Measurements from ENCODE around the gene FBXL3.

Gene FBXL3

DNA sequence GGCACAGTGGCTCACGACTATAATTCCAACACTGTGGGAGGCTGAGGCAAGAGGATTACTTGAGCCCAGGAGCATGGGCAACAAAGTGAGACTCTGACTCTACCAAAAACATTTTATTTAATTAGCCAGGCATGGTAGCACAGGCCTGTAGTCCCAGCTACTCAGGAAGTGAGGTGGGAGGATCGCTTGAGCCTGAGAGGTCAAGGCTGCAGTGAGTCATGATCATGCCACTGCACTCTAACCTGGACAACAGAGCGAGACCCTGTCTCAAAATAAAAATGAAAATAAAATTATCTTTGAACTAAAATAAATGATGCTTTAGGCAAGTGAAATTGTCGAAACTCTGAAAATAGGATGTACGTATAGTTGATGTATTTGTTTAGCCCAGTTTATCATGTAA, 43.3 kb downstream of the FBXL3 start:
- TF ChIP-seq Cebpa-rat (IDR thresholded peaks at IDR 0.05) = no peak
- no peaks in the 10 kb centered on the region for H3K9me3 ChIP-seq (replicated peaks in 1 of 11)

DNA sequence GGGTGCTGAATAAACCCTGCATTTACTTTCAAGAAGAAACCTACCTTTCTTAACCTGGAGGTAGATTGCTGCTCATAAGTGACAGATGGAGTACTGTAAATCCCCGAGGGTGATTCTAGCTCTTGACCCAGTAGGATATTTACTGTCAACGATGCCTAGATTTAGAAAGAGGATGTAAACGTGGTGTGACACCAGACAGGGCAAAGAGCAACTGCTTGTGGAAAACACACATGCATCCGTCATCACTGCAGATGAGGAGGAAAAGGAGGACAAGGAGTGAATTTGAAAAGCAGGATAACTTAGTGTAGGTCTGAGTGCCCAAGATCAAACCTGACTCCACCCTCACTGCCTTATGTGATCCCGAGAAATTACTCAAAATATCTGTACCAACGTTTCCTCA, 44.9 kb downstream of the FBXL3 start:
- H3K27ac ChIP-seq = no peak overlapping the region
- peaks cover 0 to 10% (median 4%) of the 10 kb centered on the region in 10 experiments; a peak in 8 of 20 replicates for H3K4me1 ChIP-seq
- peak overlapping the region in 3 of 11 experiments; percentile 5 to 24 (median 8); a peak in 5 of 22 replicates for H3K4me2 ChIP-seq
- no peaks in the 10 kb centered on the region for H3K27me3 ChIP-seq
- no peak for TF ChIP-seq Cebpa-rat (IDR thresholded peaks at IDR 0.05)
- H3K9ac ChIP-seq = no peak overlapping the region
- H3K36me3 ChIP-seq = no peaks in the 10 kb centered on the region
- no peaks in the 10 kb centered on the region for H3K9me3 ChIP-seq (replicated peaks in 1 of 11)
- H4K20me1 ChIP-seq = no peaks in the 10 kb centered on the region
- H3K4me3 ChIP-seq = no peak overlapping the region

More for the DNA sequence above, 43.3 kb downstream of the FBXL3 start:
- no peak overlapping the region for H3K27ac ChIP-seq
- H3K4me1 ChIP-seq = peaks cover 0 to 10% (median 4%) of the 10 kb centered on the region in 10 experiments; a peak in 8 of 20 replicates
- no peak overlapping the region for H3K4me2 ChIP-seq
- H3K36me3 ChIP-seq = no peaks in the 10 kb centered on the region
- H3K9ac ChIP-seq = no peak overlapping the region
- no peaks in the 10 kb centered on the region for H4K20me1 ChIP-seq
- H3K27me3 ChIP-seq = no peaks in the 10 kb centered on the region
- no peak overlapping the region for H3K4me3 ChIP-seq

DNA sequence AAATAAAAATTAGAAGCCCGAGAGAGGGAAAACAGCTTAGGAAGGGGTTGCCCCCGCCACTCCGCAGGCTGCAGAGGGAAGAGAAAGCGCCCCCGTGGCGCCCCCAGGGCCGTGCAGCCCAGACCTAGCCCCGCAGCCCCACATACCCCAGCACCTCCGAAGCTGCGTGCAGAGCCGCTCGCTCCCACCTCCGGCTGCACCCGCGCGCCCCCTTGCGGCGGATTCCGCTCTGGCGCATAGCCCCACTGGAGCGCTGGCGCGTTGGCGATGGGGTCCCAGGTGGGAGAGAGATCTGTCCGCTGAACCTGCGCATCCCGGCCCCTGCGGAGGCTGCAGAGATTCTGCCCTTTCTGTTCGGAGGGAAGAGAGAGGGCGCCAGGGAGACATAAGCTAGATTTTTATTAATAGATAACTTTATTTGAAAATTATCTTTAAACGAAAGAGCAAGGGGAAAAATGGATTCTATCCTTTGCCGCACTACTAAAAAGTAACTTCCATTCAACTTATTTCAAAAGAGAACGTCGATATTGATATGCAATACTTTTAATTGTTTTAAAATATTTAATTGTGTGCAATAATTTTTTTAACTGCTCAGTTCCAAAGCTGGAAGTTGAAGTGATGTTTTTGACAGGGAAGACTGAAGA, 46.8 kb downstream of the FBXL3 start:
- H3K4me1 ChIP-seq = peaks cover 0 to 10% (median 4%) of the 10 kb centered on the region in 10 experiments; a peak in 8 of 20 replicates
- peak overlapping the region in 6 of 11 experiments; percentile 27 to 59 (median 36); a peak in 9 of 22 replicates for H3K4me2 ChIP-seq
- TF ChIP-seq Cebpa-rat (IDR thresholded peaks at IDR 0.05) = no peak
- H3K4me3 ChIP-seq = no peak overlapping the region
- H3K36me3 ChIP-seq = no peaks in the 10 kb centered on the region
- H3K27ac ChIP-seq = no peak overlapping the region
- no peaks in the 10 kb centered on the region for H3K9me3 ChIP-seq (replicated peaks in 1 of 11)
- H3K9ac ChIP-seq = no peak overlapping the region
- no peaks in the 10 kb centered on the region for H3K27me3 ChIP-seq
- H4K20me1 ChIP-seq = no peaks in the 10 kb centered on the region

DNA sequence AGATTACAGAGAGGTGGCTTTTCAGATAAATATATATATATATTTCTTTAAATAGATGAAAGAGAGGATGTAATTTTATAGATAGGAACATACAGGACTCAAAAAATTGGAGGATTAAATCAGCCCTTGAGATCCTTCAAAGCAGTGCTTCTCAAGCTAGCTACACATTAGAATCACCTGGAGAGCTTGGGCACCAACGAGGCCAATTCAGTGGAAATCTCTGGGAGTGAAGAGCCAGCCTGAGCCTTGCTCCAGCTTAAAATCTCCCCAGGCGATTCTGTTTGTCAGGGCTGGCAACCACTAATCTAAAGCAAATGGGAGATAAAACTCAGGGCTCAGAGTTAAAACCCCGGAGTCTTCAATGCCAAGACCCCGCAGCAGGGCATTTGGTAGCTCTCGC, 50.0 kb downstream of the FBXL3 start:
- no peak overlapping the region for H3K9ac ChIP-seq
- H3K36me3 ChIP-seq = no peaks in the 10 kb centered on the region
- no peak for TF ChIP-seq Cebpa-rat (IDR thresholded peaks at IDR 0.05)
- H3K27me3 ChIP-seq = no peaks in the 10 kb centered on the region
- H3K4me3 ChIP-seq = no peak overlapping the region
- peaks cover 0 to 12% (median 1%) of the 10 kb centered on the region in 10 experiments; a peak in 8 of 20 replicates for H3K4me1 ChIP-seq
- no peaks in the 10 kb centered on the region for H3K9me3 ChIP-seq (replicated peaks in 1 of 11)
- no peak overlapping the region for H3K27ac ChIP-seq
- no peak overlapping the region for H3K4me2 ChIP-seq
- H4K20me1 ChIP-seq = no peaks in the 10 kb centered on the region

DNA sequence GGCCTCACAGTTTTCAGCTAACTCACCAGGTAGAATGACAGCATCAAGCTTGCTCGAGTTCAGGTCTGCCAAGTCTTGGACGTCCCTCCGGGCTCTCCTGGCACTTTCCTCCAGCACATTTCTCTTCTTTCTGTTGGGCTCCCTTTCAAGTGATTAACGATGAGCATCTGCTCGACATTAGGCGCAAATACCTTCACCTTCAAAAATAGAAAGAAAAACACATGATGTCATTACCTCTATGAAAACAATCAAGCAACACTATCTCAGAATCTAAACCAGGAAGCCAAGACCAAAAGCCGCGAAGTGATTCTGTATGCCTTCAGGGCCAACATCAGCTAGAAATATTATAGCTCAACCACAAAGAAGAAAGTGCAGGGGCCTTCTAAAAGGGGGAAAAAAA, 50.5 kb downstream of the FBXL3 start:
- Histone ChIP-seq H4K20me1 (no peaks in the 10 kb centered on the region), H3K4me2 (no peak overlapping the region), H3K4me1 (peaks cover 0 to 12% (median 0%) of the 10 kb centered on the region in 10 experiments; a peak in 4 of 20 replicates), H3K9ac (no peak overlapping the region), H3K27me3 (no peaks in the 10 kb centered on the region), H3K27ac (no peak overlapping the region), H3K36me3 (no peaks in the 10 kb centered on the region), H3K4me3 (no peak overlapping the region), H3K9me3 (replicated peaks in 1 of 11) (no peaks in the 10 kb centered on the region)
- TF ChIP-seq Cebpa-rat (IDR thresholded peaks at IDR 0.05) = no peak

DNA sequence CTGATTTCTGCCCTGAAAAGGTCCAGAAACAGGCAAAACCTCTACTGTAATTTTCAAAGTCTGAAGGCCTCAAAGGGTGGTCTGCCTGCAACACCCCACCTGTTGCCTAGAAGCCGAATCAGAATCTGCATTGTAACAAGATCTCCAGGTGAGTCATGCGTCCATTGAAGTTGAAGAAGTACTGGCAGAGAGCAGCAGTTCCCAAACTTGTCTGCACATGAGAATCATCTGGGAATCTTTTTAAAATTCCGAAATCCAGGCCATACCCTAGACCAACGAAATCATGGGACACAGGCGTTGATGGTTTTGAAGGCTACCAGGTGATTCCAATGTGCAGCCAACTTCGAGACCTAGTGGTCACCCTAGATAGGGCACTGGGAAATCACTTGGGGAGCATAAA, 51.1 kb downstream of the FBXL3 start:
- H3K4me2 ChIP-seq = no peak overlapping the region
- no peaks in the 10 kb centered on the region for H4K20me1 ChIP-seq
- TF ChIP-seq Cebpa-rat (IDR thresholded peaks at IDR 0.05) = no peak
- H3K4me1 ChIP-seq = peaks cover 0 to 12% (median 0%) of the 10 kb centered on the region in 10 experiments; a peak in 4 of 20 replicates
- no peaks in the 10 kb centered on the region for H3K9me3 ChIP-seq (replicated peaks in 1 of 11)
- H3K36me3 ChIP-seq = no peaks in the 10 kb centered on the region
- H3K27me3 ChIP-seq = no peaks in the 10 kb centered on the region
- no peak overlapping the region for H3K4me3 ChIP-seq
- no peak overlapping the region for H3K27ac ChIP-seq
- H3K9ac ChIP-seq = no peak overlapping the region

DNA sequence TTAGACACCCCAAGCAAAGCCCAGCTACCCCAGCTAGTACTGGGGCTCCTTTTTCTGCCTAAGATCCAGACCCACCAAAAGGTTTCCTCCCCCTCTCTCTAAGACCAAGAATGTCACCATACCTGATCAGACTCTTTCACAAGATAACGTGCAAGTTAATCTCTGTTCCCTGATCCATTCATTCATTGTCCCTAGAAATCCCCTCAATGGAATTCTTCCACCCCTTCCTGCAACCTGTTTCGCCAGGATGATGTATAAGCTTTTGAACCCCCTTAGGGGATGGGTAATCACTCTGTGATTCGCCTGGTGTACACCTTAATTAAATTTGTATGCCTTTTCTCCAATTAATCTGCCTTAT, 52.4 kb downstream of the FBXL3 start:
- no peaks in the 10 kb centered on the region for H3K27me3 ChIP-seq
- no peak overlapping the region for H3K27ac ChIP-seq
- no peak overlapping the region for H3K4me2 ChIP-seq
- H3K36me3 ChIP-seq = no peaks in the 10 kb centered on the region
- peaks cover 0 to 12% (median 0%) of the 10 kb centered on the region in 10 experiments; a peak in 4 of 20 replicates for H3K4me1 ChIP-seq
- TF ChIP-seq Cebpa-rat (IDR thresholded peaks at IDR 0.05) = no peak
- H3K4me3 ChIP-seq = no peak overlapping the region
- no peaks in the 10 kb centered on the region for H3K9me3 ChIP-seq (replicated peaks in 1 of 11)
- no peak overlapping the region for H3K9ac ChIP-seq
- H4K20me1 ChIP-seq = no peaks in the 10 kb centered on the region

DNA sequence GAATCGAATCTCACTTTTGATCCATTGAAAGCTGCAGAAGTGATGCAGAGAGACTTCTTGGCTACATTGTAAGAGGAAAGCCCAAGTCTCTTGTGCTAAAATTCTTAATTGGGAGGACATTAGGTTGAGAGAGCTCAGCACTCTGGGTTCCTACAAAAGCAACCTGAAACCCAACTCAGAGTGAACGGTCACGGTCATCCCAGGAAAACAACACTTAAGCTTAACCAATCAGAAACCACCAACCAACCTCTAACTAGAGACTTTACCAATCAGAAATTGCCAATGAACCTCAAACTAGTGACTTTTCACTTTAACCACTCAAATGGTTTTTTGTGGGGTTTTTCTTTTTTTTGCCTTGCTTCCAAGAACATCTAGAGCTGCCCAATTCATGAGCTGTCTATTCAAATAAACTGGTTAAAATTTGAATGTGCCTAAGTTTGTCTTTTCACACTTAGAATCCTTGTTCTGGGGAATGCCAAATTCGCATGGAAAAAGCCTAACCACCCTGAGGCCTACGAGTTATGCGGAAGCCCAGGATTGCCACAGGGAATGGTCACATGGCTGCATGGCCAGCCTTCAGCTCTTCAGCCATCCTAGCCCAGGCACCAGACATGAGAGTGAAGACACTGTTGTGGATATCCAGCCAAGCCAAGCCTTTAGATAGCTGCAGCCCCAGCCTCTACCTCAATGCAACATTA, 52.9 kb downstream of the FBXL3 start:
- no peak for TF ChIP-seq Cebpa-rat (IDR thresholded peaks at IDR 0.05)
- H3K4me3 ChIP-seq = no peak overlapping the region
- no peak overlapping the region for H3K9ac ChIP-seq
- H3K27me3 ChIP-seq = no peaks in the 10 kb centered on the region
- H4K20me1 ChIP-seq = no peaks in the 10 kb centered on the region
- peaks cover 0 to 12% (median 0%) of the 10 kb centered on the region in 10 experiments; a peak in 4 of 20 replicates for H3K4me1 ChIP-seq
- no peak overlapping the region for H3K27ac ChIP-seq
- no peaks in the 10 kb centered on the region for H3K9me3 ChIP-seq (replicated peaks in 1 of 11)
- no peak overlapping the region for H3K4me2 ChIP-seq
- no peaks in the 10 kb centered on the region for H3K36me3 ChIP-seq

DNA sequence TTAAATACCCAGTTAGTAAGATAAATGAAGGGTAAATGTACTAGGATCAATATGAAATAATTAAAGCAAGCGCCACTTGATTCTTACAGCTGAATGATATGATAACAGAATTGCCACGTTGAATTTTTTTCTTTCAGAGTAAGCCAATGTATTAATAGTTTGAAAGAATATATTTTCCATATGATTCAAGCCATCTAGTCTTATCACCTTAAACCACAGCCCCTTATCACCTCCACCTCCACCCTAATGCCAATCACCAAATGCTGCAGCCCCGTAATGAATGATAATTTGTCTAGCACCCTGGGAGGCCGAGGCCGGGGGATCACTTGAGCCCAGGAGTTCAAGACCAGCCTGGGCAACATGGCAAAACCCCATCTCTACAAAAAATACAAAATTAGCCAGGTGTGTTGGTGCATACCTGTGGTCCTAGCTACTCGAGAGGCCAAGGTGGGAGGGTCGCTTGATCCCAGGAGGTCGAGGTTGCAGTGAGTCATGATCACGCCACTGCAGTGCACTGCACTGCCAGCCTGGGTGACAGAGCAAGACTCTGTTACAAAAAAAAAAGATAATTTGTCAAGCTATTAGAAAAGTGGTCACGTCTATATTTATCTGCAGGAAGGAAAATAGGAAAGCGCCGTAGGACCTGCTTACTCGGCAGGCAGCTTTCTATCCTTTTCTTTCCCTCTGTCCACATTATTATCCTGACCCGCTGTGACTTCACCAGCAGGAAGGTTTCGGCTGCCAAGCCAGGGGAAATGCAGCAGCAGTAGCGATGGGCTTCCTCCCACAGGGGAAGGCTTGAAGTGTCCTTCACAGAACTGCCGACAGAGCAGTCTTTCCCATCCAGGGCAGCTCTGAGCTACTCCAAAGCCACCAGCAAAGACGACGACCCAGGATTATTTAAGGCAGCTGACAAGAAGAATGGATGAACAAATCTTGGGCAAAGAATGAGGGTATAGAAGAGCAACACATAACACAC, 54.8 kb downstream of the FBXL3 start:
- H3K4me2 ChIP-seq = peak overlapping the region in 3 of 11 experiments; percentile 0 to 59 (median 53); a peak in 4 of 22 replicates
- no peak overlapping the region for H3K27ac ChIP-seq
- H4K20me1 ChIP-seq = no peaks in the 10 kb centered on the region
- H3K9ac ChIP-seq = peak overlapping the region in 1 of 11 experiments; percentile 32; a peak in 2 of 22 replicates
- no peak for TF ChIP-seq Cebpa-rat (IDR thresholded peaks at IDR 0.05)
- H3K4me3 ChIP-seq = no peak overlapping the region
- H3K36me3 ChIP-seq = no peaks in the 10 kb centered on the region
- no peaks in the 10 kb centered on the region for H3K27me3 ChIP-seq
- H3K9me3 ChIP-seq (replicated peaks in 1 of 11) = no peaks in the 10 kb centered on the region
- peaks cover 0 to 12% (median 0%) of the 10 kb centered on the region in 10 experiments; a peak in 4 of 20 replicates for H3K4me1 ChIP-seq

All from BLaER1 treated with 17β-estradiol and CSF1 and Interleukin-3, amounts not matched to agents 10 nM and 100 nM (cell line).